ENCODE data around the gene RASA2.

DNA sequence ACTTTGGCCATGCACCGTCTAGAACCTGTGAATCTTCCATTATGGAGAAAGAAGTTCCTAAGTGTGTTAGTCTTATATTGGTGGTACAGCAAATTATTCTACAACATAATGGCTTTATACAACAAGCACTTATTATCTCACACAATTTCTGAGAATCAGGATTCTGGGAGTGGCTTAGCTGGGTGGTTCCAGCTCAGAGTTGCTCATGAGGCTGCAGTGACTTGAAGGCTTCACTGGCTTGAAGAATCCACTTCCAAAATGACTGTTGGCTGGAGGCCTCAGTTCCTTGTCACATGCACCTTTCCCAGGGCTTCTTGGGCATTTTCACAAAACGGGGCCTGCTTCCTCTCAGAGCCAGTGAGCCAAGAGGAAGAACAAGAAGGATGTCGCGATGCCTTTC is 169.0 kb downstream of the RASA2 start:
- TF ChIP-seq, protein P1, sequence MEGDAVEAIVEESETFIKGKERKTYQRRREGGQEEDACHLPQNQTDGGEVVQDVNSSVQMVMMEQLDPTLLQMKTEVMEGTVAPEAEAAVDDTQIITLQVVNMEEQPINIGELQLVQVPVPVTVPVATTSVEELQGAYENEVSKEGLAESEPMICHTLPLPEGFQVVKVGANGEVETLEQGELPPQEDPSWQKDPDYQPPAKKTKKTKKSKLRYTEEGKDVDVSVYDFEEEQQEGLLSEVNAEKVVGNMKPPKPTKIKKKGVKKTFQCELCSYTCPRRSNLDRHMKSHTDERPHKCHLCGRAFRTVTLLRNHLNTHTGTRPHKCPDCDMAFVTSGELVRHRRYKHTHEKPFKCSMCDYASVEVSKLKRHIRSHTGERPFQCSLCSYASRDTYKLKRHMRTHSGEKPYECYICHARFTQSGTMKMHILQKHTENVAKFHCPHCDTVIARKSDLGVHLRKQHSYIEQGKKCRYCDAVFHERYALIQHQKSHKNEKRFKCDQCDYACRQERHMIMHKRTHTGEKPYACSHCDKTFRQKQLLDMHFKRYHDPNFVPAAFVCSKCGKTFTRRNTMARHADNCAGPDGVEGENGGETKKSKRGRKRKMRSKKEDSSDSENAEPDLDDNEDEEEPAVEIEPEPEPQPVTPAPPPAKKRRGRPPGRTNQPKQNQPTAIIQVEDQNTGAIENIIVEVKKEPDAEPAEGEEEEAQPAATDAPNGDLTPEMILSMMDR (IDR thresholded peaks at IDR 0.05) = no peak
- TF ChIP-seq POLR2AphosphoS5 (IDR thresholded peaks at IDR 0.05) = no peak
- TF ChIP-seq POLR2A (IDR thresholded peaks at IDR 0.05) = no peak

Measured in stomach (tissue), 4 donors.